ENCODE measurements around the gene TLE5.

Gene TLE5, protein sequence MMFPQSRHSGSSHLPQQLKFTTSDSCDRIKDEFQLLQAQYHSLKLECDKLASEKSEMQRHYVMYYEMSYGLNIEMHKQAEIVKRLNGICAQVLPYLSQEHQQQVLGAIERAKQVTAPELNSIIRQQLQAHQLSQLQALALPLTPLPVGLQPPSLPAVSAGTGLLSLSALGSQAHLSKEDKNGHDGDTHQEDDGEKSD

DNA sequence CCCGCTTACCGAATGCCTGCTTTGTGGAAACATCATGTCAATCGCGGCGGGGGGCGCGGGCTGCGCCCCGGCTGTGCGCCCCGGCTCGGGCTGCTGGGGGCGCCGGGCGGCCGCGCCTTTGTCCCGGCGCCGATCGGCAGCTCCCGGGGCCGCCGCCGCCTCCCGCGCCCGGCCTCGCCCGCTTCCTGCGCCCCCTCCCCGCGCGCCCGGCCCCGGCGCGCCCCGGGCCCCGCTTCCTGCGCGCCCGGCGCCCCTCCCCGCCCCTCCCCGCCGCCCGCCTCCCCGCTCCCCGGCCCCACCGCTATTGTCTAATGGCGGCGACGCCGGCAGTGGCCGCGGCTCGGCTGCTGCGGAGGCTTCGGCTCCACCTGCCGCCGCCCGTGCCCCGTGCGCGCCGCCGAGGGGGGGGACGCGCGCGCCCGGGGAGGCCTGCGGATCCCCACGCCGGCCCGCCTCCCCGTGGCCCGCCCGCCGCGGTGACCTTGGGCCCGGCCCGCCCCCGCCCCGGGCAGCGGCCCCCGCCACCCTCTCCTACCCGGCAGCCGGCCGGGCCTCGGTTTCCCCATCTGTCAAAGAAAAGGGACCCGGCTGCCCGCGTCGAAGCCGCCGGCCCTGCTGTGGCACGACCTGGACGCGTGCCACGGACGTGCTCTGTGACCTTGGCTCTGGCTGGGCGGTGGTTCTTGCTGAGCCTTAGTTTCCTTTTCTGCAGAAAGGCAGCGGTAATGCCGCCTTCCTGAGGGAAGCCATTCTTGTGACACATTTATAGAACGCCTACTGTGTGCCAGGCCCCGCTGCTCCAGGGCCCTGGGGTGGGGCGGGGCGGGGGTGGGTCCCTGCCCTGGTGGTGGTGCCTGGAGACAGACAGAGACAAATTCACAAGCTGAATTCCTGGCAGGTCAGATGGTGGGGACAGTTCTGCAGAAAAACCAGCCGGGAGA is at the start of gene TLE5:
TSS of gene TLE5 (minus strand) at position 331 of the 941 bp plus-strand sequence. CDS start at position 36, 295 bp downstream.
- peaks cover 32% of the 10 kb centered on the region for H3K36me3 Mint-ChIP-seq
- H3K27ac Mint-ChIP-seq = peak within 1 kb of the TSS; percentile 98
- H3K27me3 Mint-ChIP-seq = peaks cover under 1% of the 10 kb centered on the region
- CTCF ChIA-PET = no interaction called here
- H3K4me3 Mint-ChIP-seq = peak within 1 kb of the TSS; percentile 95
- DNase-seq = peak; percentile 81
- no peaks in the 10 kb centered on the region for H3K9me3 Mint-ChIP-seq
- peaks cover 48% of the 10 kb centered on the region for H3K4me1 Mint-ChIP-seq

DNA sequence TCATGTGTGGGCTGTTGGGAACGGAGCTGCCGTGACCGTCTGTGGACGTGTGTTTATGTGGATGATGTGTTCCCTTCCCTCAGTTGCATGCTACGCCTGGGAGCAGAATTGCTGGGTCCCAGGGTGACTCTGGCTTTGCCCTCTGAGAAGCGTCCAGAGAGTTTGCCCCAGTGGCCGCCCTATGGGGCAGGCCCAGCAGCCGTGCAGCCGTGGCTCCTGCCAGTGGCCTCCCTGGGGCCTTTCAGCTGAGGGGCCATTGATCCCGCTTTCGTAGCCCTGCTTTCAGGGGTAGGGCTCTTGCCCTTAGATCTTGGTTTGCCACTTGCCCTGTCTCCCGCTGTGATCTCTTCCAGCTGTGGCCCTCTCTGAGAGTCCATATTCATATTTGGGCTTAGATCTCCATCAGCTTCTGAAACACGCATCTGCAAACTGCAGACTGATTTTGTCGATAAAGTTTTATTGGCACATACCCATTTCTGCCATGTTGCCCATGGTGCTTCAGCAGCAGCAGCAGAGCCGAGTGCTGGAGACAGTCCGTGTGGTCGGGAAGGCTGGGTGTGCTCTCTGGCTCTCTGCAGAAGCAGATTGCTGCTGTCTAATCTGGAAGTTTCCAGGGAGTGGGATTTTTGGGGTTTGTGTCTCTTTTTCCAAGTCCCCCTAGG is 49.4 kb upstream of the TLE5 start:
- no peak for DNase-seq
- Mint-ChIP-seq H3K36me3 (no peaks in the 10 kb centered on the region), H3K27me3 (peaks cover 3% of the 10 kb centered on the region), H3K27ac (no peak overlapping the region), H3K9me3 (no peaks in the 10 kb centered on the region), H3K4me1 (peaks cover 4% of the 10 kb centered on the region), H3K4me3 (no peak overlapping the region)
- CTCF ChIA-PET = no interaction called here

DNA sequence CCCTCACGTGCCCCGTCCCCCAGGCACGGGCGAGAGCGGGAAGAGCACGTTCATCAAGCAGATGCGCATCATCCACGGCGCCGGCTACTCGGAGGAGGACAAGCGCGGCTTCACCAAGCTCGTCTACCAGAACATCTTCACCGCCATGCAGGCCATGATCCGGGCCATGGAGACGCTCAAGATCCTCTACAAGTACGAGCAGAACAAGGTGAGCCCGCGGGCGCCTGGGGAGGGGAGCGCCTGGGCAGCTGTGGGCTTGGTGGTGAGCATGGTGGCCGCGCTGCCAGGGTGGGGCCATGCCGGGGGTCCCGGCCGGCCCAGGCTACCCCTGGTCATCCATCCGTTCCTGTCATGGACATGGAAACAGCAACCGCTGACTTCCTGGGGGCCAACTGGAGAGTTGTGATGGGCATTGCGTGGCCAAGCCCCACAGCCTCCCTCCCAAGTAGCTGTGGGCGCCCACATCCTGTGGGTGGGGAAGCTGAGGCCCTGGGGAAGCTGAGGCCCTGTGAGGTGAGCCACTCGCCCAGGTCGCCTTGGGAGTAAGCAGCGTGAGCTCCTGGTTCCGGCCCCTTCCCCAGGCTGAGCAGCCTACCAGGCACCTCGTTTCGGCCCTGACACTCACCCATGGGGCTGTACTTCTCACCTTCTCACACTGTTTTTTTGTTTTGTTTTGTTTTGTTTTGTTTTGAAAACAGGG is 48.0 kb upstream of the TLE5 start:
- no peak for DNase-seq
- no peak overlapping the region for H3K27ac Mint-ChIP-seq
- no peak overlapping the region for H3K4me3 Mint-ChIP-seq
- H3K9me3 Mint-ChIP-seq = no peaks in the 10 kb centered on the region
- H3K4me1 Mint-ChIP-seq = peaks cover 4% of the 10 kb centered on the region
- CTCF ChIA-PET = interaction anchor here (1.3 to 8.0 kb wide), 4 partner anchors 16 to 150 kb away, joined by 3 to 165 read pairs (median 4); no protein-coding TSS in a partner anchor
- no peaks in the 10 kb centered on the region for H3K36me3 Mint-ChIP-seq
- H3K27me3 Mint-ChIP-seq = peaks cover 9% of the 10 kb centered on the region

DNA sequence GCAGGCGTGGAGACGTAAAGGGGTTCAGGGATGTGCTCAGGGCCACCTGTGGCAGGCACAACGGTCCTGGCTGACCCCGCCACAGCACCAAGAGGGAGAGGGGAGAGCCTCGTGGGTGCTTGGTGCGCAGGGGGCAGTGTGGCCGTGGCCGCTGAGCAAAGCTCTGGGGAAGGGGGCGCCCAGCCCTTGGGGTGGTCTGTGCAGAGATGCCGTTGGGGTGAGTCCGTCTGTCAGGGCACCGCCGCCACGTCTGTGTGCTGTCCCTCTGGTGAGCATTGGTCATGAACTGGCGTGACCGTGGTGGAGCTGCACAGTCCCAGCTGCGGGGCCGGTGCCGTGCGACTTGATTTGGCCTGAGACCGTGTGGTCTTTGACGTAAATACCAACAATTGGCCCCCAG is 47.2 kb upstream of the TLE5 start:
- Mint-ChIP-seq H3K36me3 (no peaks in the 10 kb centered on the region), H3K4me1 (peaks cover 4% of the 10 kb centered on the region), H3K9me3 (no peaks in the 10 kb centered on the region), H3K27ac (no peak overlapping the region), H3K4me3 (no peak overlapping the region), H3K27me3 (peaks cover 11% of the 10 kb centered on the region)
- no peak for DNase-seq
- CTCF ChIA-PET = interaction anchor here (1.3 to 8.0 kb wide), 7 partner anchors 8 to 149 kb away, joined by 3 to 165 read pairs (median 5); no protein-coding TSS in a partner anchor

DNA sequence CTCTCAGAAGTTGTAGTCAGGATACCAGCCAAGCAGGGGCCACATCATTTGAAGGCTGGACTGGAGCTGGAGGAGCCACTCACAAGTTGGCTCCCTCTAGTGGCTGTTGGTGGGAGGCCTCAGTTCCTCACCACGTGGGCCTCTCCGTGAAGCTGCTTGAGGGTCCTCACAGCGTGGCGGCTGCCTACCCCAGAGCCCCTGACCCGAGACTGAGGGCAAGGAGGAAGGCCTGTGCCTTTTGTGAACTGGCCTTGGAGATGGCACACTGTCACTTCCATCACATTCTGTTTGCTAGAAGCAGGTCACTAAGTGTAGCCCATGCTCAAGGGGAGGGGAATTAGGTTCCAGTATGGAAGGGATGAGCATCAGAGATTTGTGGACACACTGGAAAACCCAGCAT is 46.5 kb upstream of the TLE5 start:
- Mint-ChIP-seq H3K27me3 (peaks cover 18% of the 10 kb centered on the region), H3K4me1 (peaks cover 9% of the 10 kb centered on the region), H3K36me3 (no peaks in the 10 kb centered on the region), H3K27ac (peak overlapping the region; percentile 50), H3K4me3 (no peak overlapping the region), H3K9me3 (no peaks in the 10 kb centered on the region)
- CTCF ChIA-PET = interaction anchor here (0.6 to 8.0 kb wide), 21 partner anchors 8 to 221 kb away, joined by 3 to 165 read pairs (median 4); no protein-coding TSS in a partner anchor
- peak; percentile 83 for DNase-seq

DNA sequence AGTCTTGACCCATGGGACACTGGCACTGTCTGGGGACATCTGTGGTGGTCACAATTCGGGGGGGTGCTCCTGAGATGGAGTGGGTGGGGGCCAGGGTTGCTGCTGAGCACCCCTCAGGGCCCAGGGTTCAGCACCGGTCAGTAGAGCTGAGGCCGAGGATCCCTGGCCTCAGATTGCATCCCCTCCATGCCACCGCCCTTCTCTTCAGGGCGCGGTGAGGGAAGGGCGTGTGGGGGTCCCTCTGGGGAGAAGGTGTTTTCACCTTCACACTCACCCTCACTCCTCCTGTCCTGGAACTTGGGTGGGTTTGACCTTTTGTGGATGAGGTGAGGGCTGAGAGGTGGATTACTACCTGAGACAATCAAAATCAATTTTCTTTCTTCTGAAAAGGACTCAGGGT is 45.4 kb upstream of the TLE5 start:
- DNase-seq = no peak
- peaks cover 12% of the 10 kb centered on the region for H3K4me1 Mint-ChIP-seq
- CTCF ChIA-PET = interaction anchor here (0.6 to 8.0 kb wide), 13 partner anchors 19 to 224 kb away, joined by 3 to 165 read pairs (median 5); no protein-coding TSS in a partner anchor
- no peaks in the 10 kb centered on the region for H3K36me3 Mint-ChIP-seq
- no peaks in the 10 kb centered on the region for H3K9me3 Mint-ChIP-seq
- H3K4me3 Mint-ChIP-seq = no peak overlapping the region
- H3K27ac Mint-ChIP-seq = no peak overlapping the region
- peaks cover 24% of the 10 kb centered on the region for H3K27me3 Mint-ChIP-seq

DNA sequence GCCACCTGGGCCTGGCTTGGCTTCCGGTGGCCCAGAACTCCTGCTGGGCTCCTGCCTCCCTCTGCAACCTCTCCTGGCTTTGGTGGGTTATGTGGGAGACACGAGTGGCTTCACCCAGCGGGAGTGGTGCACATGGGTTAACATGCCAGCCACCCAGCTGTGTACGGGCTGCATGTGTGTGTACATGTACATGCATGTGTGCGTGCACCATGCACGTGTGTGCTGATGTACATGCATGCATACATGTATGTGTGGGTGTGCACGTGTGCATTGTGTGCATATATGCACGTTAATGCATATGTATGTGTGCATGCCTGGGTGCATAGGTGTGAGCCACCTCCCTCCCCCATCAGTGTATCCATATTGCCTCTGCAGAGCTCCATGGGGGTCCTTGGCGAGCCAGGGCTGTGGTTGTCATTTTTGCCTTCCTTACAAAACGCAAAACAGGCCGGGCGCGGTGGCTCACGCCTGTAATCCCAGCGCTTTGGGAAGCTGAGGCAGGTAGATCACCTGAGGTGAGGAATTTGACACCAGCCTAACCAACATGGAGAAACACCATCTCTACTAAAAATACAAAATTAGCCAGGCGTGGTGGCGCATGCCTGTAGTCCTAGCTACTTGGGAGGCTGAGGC is 44.3 kb upstream of the TLE5 start:
- Mint-ChIP-seq H3K27ac (no peak overlapping the region), H3K36me3 (no peaks in the 10 kb centered on the region), H3K4me1 (peaks cover 12% of the 10 kb centered on the region), H3K27me3 (peaks cover 34% of the 10 kb centered on the region), H3K9me3 (no peaks in the 10 kb centered on the region), H3K4me3 (no peak overlapping the region)
- no peak for DNase-seq
- CTCF ChIA-PET = interaction anchor here (0.7 to 8.0 kb wide), 5 partner anchors 22 to 155 kb away, joined by 3 to 165 read pairs (median 3); no protein-coding TSS in a partner anchor

DNA sequence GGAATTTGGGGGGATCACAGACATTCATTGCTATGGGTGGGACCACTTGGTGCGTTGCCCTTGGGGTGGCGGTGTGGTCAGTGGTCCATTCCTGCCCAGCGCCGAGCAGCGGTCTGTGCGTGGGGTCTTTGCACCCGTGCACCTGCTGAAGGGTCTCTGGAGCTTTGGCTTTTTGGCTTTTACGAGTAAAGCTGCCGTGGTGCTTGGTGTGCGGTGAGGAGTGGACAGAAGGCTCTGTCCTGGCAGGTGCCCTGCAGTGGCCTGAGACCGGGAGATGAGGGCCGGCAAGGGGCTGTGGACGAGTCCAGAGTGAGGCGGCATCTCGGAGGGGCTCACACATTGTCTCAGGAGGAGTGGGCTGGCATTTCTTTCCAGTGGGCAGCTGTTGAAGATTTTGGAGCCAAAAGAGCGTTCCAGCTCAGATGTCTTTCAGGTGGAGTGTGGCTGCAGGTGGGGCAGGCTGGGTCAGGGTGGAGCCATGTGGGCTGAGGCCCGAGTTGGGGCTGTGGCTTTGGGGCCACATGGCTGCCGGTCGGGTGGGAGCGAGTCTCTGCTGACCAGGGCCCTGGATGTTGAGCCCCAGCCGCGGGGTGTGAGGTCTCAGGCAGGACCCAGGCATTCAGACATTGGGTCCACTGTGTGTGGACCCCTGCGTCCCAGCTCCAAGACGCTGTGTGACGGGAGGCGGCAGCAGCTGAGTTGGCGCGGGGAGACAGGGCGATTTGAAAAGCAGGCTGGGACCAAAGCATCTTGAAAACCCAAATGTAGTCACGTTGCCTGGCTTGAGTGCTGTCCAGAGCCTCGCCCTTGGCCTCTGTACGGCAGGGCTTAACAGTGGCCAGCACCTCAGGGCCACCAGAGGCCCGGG is 43.6 kb upstream of the TLE5 start:
- no peak for DNase-seq

DNA sequence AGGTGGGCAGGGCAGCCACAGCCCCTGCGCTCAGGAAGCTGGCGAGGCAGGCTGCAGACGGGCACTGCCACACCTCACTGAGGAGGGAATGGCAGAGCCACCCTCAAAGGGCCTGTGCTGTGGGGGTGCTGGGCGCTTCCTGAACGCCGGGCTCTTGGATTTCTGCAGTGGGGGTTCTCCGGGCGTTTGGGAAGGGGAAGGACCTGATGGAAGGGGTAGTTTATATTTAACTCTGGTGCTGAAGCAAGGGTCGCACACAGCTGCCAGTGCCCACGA is 42.4 kb upstream of the TLE5 start:
- Mint-ChIP-seq H3K4me1 (peaks cover 14% of the 10 kb centered on the region), H3K36me3 (no peaks in the 10 kb centered on the region), H3K4me3 (no peak overlapping the region), H3K27me3 (peaks cover 54% of the 10 kb centered on the region), H3K9me3 (no peaks in the 10 kb centered on the region), H3K27ac (no peak overlapping the region)
- no peak for DNase-seq
- CTCF ChIA-PET = interaction anchor here (1.1 to 8.0 kb wide), 20 partner anchors 9 to 155 kb away, joined by 3 to 165 read pairs (median 5); no protein-coding TSS in a partner anchor

More for the DNA sequence above, 43.6 kb upstream of the TLE5 start:
- Mint-ChIP-seq H3K9me3 (no peaks in the 10 kb centered on the region), H3K4me3 (no peak overlapping the region), H3K4me1 (peaks cover 12% of the 10 kb centered on the region), H3K27ac (no peak overlapping the region), H3K27me3 (peaks cover 42% of the 10 kb centered on the region), H3K36me3 (no peaks in the 10 kb centered on the region)
- CTCF ChIA-PET = interaction anchor here (1.0 to 8.0 kb wide), 5 partner anchors 24 to 155 kb away, joined by 3 to 165 read pairs (median 4); no protein-coding TSS in a partner anchor

DNA sequence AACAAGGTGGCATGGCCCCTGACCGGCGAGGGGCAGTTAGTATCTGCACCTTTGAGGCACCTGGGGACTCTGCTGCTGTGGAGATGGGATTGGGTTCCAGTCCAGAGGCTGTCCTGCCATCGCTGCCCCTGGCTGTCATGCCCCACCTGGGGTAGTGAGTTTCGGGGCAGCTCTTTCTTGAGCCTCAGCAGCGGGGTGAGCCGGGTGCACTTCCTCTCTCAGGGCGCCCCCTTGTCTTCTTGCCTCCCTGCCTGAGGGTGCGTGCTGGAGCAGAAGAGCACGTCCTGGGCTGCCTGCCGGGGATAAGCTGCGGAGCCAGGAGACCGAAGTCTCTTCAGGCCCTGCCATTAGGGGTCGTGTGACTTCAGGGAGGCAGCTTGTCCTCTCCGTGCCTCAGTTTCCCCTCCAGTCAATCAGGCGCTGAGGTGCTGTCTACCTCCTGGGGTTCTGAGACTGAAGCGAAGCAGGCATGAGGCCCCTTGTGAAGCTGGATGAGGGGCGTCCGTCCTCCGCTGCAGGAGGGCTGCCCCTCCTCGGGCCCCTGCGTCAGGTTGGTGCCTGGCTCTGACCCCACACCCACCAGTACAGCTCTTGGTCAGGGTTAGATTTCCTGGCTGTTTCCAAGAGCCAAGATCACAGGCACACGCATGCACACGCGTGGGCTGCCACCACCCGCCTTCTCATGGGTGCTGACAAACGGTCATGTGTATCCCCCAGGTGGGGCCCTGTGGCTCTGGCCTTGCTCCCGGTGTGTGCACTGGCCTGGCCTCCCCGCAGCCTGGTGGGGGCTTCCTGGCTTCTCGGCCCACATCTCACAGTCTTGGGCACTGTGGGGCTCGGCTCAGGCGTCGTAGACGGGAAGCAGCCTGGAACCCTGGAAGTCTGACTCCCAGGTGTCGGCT is 40.2 kb upstream of the TLE5 start:
- CTCF ChIA-PET = interaction anchor here (1.4 to 5.8 kb wide), 4 partner anchors 14 to 43 kb away, joined by 3 to 75 read pairs (median 10); no protein-coding TSS in a partner anchor
- H3K27ac Mint-ChIP-seq = no peak overlapping the region

DNA sequence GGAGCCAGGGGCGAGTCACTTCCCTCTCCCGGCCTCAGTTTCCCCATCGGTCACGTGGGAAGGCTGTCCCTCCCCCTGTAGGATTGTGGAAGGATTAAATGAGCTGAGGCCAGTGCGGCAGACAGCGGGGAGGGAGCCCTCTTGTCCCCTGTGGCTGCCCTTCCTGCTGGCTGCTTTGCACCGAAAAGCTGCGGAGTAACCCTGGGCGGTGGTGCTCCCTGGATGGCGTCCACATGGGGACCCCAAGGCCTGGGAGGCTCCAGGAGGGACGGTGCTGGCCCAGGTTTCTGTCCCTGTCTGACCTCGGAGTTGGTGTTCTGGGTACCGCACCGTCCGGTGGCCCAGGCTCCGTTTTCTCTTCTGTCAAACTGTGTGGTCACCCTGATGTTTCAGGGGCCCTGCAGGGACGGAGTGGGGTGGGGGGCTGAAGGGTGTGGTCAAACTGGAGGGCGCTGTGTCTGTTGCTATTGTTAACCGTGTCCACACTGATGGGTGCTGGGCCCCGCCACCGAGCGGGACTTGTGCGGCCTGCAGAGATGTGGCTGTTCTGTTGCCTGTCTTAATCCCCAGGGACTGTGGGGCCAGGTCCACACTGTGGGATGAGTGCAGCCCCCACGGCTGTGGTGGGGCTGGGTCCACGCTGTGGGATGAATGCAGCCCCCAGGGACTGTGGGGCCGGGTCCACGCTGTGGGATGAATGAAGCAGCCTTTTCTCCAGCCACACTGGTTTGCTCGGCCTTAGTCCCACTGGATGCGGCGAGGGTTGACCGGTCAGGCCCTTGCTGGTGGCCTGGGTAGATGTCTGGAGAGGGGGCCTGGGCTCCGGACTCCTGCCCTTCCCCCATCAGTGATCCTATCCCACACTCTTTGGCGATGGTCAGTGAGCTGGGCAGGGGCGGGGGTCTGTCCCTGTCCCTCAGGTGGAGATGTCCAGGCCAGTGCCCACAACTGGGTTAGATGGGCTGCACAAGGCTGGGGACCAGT is 38.7 kb upstream of the TLE5 start:
- Mint-ChIP-seq H3K27ac (no peak overlapping the region), H3K9me3 (no peaks in the 10 kb centered on the region), H3K4me3 (no peak overlapping the region), H3K36me3 (no peaks in the 10 kb centered on the region), H3K27me3 (peaks cover 86% of the 10 kb centered on the region), H3K4me1 (peaks cover 25% of the 10 kb centered on the region)
- CTCF ChIA-PET = interaction anchor here (1.0 to 5.8 kb wide), 3 partner anchors 23 to 138 kb away, joined by 3 to 75 read pairs (median 4); no protein-coding TSS in a partner anchor
- no peak for DNase-seq

More for the DNA sequence above, 40.2 kb upstream of the TLE5 start:
- peaks cover 73% of the 10 kb centered on the region for H3K27me3 Mint-ChIP-seq
- H3K4me3 Mint-ChIP-seq = no peak overlapping the region
- DNase-seq = no peak
- H3K4me1 Mint-ChIP-seq = peaks cover 20% of the 10 kb centered on the region
- no peaks in the 10 kb centered on the region for H3K36me3 Mint-ChIP-seq
- H3K9me3 Mint-ChIP-seq = no peaks in the 10 kb centered on the region
